GM18873 (cell line): ENCODE data around the gene ARAP3.
"Not testable (repeated sequence)": the region's sequence is repeated elsewhere in the genome, so short reads cannot be mapped to it uniquely, and the experiment has no call there.

ENCODE experiments used
- ATAC-seq: cut with Tn5 transposase; IDR thresholded peaks from one replicate; pipeline ENCODE4 v1.9.1; 2021; ENCODE audit warnings: mild to moderate bottlenecking, moderate library complexity, moderate number of reproducible peaks; ENCODE audit not compliant: unreplicated experiment, low FRiP score

Gene ARAP3

DNA sequence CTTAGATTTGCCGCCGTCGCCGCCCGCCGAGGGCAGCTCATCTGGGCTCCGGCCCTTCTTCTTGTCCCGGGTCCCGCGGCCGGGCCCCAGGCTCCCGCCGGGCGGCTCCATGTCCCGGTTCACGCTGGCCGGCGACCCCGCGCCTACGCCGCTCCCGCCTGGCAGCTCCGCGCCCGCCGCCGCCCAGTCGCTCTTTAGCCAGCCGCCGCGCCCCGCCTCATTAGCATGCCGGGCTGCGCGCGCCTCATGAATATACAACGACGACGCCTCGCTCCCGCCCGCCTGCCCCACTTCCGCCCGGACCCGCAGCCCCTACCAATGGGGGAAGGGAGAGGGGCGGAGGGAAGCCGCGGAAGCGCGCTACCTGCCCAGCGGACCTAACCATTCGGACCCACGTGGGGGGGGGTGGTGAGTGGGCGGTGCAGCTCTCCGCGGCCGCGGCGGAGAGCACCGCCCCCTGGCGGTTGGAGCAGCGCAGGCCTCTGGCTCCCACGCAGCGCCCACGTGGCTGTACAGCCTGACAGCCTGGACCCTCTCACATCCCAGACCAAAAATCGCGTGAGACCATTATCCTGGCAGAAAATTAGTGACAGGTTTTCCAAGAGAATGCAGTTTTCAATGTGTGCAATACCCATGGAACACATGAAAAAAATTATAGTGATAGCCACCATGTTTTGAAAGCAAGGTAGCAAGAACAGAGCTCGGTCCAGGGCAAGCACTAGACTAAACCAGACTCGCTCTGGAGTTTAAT, 63.1 kb downstream of the ARAP3 start, which contains the start of gene DIAPH1:
Gene DIAPH1 (minus strand): TSS at position 197 of the 751 bp plus-strand sequence. CDS start 86 bp downstream, at position 111.
- ATAC-seq = peak; percentile 64

GRCh38 chr5:141618030-141618803, 63.8 kb downstream of the ARAP3 start:
- ATAC-seq = peak; percentile 24

- no peak for ATAC-seq
Measured at GRCh38 chr5:141617682-141618029, 64.4 kb downstream of the ARAP3 start.

DNA sequence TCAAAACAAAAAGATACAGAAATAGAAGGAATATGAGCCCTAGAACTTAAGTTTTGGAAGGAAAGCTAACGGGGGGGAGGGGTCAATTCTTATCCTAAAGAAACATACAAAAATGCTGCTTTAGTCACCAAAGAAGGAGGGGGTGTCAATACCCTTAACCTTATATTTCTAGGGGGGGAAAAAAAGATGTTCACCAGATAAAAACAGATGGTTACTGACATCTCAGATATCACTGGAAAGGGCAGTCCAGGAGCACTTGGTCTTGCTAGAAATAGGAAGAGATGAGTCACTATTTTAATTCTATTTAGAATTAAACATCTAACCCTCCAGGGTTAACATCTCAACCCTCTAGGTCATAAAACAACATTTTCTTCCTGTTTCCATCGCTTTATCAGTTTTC, 64.9 kb downstream of the ARAP3 start:
- ATAC-seq = no peak

DNA sequence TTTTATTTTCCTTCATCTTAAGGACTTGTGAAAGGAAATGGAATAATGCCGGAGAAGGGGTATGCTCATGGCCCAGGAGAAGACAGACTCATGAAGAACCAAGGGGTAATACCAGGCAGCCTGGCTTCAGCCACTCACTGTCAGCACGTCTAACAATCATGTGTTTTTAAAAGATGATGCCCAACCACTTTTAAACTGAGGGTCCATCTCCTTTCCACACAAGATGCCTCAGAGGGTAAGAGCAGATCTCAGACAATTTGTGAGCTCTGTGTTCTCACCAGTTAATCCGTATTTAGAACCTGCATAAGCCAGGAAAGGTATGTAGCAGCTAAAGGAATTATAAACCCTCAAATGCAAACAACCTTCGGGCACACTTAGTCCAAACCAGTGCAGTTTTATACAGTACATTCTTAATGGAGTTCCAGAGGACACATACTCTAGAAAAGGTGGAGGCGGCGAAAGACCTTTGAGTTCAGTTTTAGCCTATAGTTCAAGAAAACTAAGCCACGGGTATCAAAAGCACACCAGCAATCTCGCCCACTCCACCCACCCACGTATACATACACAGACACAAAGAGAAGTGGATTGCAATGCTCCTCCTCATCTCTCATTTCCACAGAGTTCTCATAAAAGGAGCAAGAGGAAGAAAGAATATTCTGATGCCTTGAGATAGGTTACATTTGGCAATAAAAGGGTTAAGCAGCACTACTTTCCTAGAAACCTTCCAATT, 65.9 kb downstream of the ARAP3 start:
- ATAC-seq = no peak

GRCh38 chr5:141613344-141613743, 68.7 kb downstream of the ARAP3 start:
- ATAC-seq = no peak

GRCh38 chr5:141611289-141611688, 70.7 kb downstream of the ARAP3 start:
- no peak for ATAC-seq

- ATAC-seq = not testable (repeated sequence)
Measured at GRCh38 chr5:141609921-141610320, 72.1 kb downstream of the ARAP3 start.

- ATAC-seq = no peak
Measured at GRCh38 chr5:141609044-141609443, 73.0 kb downstream of the ARAP3 start.

- no peak for ATAC-seq
Measured at GRCh38 chr5:141608557-141608956, 73.5 kb downstream of the ARAP3 start.

GRCh38 chr5:141608046-141608445, 74.0 kb downstream of the ARAP3 start:
- no peak for ATAC-seq

GRCh38 chr5:141605523-141606277, 76.3 kb downstream of the ARAP3 start:
- ATAC-seq = peak; percentile 92

DNA sequence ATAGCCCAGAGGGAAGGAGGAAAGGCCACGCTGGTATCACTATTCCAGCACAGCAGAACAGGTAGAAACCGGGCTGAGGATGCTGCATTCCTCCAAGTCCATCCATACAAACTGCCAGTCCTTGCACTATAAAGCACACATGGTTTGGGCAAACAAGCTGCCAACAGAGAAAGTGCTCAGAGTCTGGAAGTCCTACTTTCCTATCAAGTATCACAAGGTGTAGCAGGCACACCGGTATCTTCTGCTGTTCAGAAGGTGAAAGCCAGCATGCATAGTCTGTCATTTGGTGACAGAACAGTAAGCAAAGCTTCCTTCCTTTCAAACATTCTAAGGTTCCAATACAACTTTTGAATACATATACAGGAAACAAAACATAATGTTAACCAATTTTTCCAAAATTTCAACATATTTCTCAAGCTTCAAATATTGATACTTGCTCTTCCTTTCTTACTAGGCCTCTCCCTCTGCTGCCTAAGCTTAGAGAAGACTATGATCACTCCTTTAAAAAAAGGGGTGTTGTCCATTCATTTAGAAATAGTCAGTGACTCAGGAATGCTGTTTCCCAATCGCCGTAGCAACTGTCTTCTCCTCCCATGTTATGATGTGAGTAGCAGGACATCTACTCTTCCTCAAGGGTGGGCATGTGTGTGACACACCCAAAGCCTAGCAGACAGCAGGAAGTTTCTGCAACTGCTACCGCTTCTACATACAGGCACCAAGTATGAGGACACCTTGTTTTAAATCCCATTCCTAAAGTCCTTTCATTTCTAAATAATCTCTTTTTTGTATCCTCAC, 77.9 kb downstream of the ARAP3 start:
- no peak for ATAC-seq
